ENCODE data around the gene SPTBN1. TPM values are rescaled to one million over a fixed set of nuclear protein-coding genes. Genes with fewer than 3 reads are reported as not detected.

Gene SPTBN1
- total and polyA plus RNA-seq, 2 experiments from 2014 or later: 125 to 435 TPM

DNA sequence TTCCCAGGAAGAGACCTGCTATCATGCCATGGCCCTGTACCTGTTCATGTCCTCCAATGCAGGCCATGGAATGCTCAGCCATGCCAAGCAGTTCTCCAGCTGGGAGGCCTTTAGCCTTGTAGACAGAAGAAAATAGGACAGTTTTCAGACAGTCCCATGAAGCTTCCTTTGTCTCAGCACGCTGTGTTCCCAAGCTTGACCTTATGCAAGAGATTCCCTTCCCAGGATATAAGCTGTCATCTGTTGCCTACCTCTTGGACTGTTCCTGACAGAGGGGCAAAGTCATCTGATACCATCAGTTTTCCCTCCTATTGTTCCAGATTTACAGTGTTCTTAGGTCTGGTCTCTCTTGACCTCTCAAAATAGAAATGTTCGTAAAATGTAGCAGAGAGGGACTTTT lies 170.8 kb downstream of the SPTBN1 start:
- Histone ChIP-seq H3K4me3 (no peak overlapping the region), H3K27me3 (no peaks in the 10 kb centered on the region), H3K9me3 (ENCODE audit: low read depth) (no peaks in the 10 kb centered on the region), H3K4me1 (ENCODE audit: low read depth) (no peaks in the 10 kb centered on the region), H3K27ac (no peak overlapping the region), H3K36me3 (peaks cover 99% of the 10 kb centered on the region)
- no peak for TF ChIP-seq CTCF (IDR thresholded peaks at IDR 0.05; ENCODE audit: low read depth, low read length)
- DNase-seq (ENCODE audit: low read depth in 1 of 2, low spot score in 1 of 2): no peak

DNA sequence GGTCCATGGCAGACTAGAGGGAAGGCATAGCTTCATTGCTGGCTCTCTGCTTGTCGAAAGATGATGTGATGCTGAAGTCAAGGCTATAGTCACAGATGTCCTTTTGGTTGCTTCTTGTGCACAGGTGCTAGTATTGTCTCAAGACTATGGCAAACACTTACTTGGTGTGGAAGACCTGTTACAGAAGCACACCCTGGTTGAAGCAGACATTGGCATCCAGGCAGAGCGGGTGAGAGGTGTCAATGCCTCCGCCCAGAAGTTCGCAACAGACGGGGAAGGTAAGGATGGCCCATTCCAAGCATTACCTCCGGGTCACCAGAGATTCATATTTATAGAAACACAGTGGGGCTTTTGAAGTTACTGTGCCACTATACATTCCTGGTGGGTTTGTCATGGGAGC lies 171.8 kb downstream of the SPTBN1 start:
- H3K4me1 ChIP-seq (ENCODE audit: low read depth): no peaks in the 10 kb centered on the region
- no peaks in the 10 kb centered on the region for H3K9me3 ChIP-seq (ENCODE audit: low read depth)
- DNase-seq (ENCODE audit: low read depth in 1 of 2, low spot score in 1 of 2): no peak
- no peak overlapping the region for H3K4me3 ChIP-seq
- TF ChIP-seq CTCF (IDR thresholded peaks at IDR 0.05; ENCODE audit: low read depth, low read length): no peak
- no peaks in the 10 kb centered on the region for H3K27me3 ChIP-seq
- no peak overlapping the region for H3K27ac ChIP-seq
- peaks cover 98% of the 10 kb centered on the region for H3K36me3 ChIP-seq

- H3K27ac ChIP-seq: no peak overlapping the region
- no peak for TF ChIP-seq CTCF (IDR thresholded peaks at IDR 0.05; ENCODE audit: low read depth, low read length)
- H3K9me3 ChIP-seq (ENCODE audit: low read depth): no peaks in the 10 kb centered on the region
- no peaks in the 10 kb centered on the region for H3K27me3 ChIP-seq
- no peak for DNase-seq (ENCODE audit: low read depth in 1 of 2, low spot score in 1 of 2)
- no peaks in the 10 kb centered on the region for H3K4me1 ChIP-seq (ENCODE audit: low read depth)
- H3K4me3 ChIP-seq: no peak overlapping the region
- H3K36me3 ChIP-seq: peaks cover 96% of the 10 kb centered on the region
Observed at GRCh38 chr2:54628418-54628817, 172.3 kb downstream of the SPTBN1 start.

DNA sequence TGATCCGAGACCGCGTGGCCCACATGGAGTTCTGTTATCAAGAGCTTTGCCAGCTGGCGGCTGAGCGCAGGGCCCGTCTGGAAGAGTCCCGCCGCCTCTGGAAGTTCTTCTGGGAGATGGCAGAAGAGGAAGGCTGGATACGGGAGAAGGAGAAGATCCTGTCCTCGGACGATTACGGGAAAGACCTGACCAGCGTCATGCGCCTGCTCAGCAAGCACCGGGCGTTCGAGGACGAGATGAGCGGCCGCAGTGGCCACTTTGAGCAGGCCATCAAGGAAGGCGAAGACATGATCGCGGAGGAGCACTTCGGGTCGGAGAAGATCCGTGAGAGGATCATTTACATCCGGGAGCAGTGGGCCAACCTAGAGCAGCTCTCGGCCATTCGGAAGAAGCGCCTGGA lies 172.8 kb downstream of the SPTBN1 start:
- peaks cover 96% of the 10 kb centered on the region for H3K36me3 ChIP-seq
- no peak for DNase-seq (ENCODE audit: low read depth in 1 of 2, low spot score in 1 of 2)
- H3K4me3 ChIP-seq: no peak overlapping the region
- H3K27me3 ChIP-seq: no peaks in the 10 kb centered on the region
- H3K27ac ChIP-seq: no peak overlapping the region
- TF ChIP-seq CTCF (IDR thresholded peaks at IDR 0.05; ENCODE audit: low read depth, low read length): no peak
- H3K9me3 ChIP-seq (ENCODE audit: low read depth): no peaks in the 10 kb centered on the region
- no peaks in the 10 kb centered on the region for H3K4me1 ChIP-seq (ENCODE audit: low read depth)

- Histone ChIP-seq H3K4me3 (no peak overlapping the region), H3K4me1 (ENCODE audit: low read depth) (peaks cover 1% of the 10 kb centered on the region), H3K27ac (no peak overlapping the region), H3K27me3 (no peaks in the 10 kb centered on the region), H3K9me3 (ENCODE audit: low read depth) (no peaks in the 10 kb centered on the region), H3K36me3 (peaks cover 92% of the 10 kb centered on the region)
- TF ChIP-seq CTCF (IDR thresholded peaks at IDR 0.05; ENCODE audit: low read depth, low read length): no peak
- DNase-seq (ENCODE audit: low read depth in 1 of 2, low spot score in 1 of 2): no peak
Observed at GRCh38 chr2:54629390-54629789, 173.3 kb downstream of the SPTBN1 start.
